CD4-positive, alpha-beta T cell treated with Interferon gamma for 1 hour (primary cell): ENCODE data around the gene GDF9.

ENCODE experiments used
- DNase-seq: peaks from one replicate; pipeline ENCODE4 v3.0.0-alpha.2; 2020

GDF9 gene

DNA sequence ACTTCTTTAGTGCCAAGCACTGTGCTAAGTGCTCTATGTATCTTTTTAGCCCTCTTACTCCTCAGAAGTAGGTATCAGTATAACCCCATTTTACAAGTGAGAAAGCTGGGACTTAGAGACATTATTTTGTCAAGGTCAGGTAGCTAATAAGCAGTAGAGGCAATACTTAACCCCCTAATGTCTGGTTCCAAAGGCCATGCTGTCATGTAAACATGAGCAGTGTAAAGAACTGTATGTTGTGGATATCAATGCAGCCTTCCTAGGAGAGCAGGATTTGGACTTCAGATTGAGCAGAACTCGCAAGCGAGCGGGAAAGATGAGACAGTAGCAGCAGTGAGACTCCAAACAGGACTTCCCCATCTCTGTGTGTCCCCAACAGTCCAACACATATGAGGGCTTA lies 32.2 kb downstream of the GDF9 start:
- no peak for DNase-seq

DNA sequence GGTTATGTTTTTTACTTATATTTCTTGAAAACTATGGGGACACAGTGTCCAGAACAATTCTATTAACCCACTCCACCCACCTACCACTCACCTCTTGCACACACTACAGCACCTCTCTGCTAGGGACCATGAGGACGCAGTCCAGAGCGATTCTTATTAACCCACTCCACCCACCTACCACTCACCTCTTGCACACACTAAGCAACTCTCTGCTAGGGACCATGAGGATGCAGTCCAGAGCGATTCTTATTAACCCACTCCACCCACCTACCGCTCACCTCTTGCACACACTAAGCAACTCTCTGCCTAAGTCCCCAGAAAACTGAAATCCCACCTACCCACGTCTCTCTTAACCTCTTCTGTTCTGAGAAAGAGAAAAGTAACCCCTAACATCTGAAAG lies 33.7 kb downstream of the GDF9 start:
- DNase-seq = no peak

DNA sequence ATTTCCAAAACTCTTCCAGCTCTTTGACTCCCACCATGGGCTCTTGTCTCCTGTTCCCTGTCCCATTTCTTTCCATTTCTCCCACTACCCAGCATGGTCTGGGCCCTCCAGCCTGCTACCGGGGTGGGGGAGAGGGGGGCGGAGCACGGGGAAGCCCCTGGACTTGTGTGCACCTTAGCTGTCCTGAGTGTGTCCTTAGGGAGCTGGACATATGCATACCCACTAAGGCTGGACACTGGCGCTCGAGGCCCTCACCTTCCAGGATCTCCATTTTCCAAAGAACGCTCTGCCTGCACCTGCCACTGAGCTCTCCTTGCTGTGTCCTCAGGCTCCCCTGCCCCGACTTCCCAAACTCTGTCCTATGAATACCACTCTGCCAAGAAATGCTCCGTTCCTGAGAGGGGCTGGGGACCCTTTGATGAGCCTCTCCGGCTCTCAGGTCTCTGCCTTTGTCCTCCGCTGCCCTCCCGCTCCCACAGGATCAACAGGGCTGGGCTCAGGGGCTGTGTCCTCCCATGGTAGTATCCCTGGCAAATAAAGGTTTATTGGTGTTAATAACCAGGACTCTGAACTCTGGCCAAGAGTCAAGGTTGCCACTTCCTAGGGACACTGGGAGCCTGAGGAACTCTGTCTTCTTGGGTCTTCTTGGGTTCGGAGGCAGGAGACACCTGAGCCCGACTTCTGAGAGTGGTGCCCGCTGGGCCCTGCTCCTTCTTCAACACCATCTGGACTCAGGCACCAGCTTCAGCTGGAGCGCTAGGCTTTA lies 35.0 kb downstream of the GDF9 start:
- DNase-seq = no peak

DNA sequence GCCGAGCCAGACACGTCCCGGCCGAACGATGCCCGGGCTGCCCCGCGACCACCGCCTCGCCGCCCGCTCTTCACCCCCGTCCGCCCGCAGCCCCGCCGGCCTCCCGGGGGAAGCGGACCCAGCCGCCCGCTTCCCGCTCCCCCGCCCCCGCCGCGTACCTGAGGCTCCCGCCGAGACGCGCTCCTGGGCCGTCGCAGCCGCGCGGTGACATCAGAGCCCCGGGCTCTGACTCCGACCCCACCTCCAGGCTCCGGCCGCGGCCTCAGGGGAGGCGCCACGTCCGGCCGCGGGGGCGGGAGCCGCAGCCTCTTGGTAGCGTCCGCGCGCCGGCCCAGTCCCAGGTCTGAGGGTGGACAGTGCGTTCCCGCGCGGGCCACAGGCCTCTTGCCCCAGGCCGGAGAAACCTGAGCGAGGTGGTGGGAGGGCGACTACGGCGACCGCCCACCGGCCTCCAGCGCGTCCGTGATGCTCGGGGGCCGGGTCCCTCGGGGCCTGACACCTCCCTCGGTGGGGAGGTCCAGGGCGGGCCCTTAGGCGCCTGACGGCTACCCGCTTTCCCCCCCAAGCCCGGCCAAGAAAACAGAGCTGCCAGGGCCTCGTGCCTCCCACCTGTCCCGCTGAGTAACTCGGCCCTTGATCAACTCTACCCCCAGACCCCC lies 35.7 kb downstream of the GDF9 start, which contains the start of gene SHROOM1:
TSS of gene SHROOM1 (minus strand) at position 212 of the 659 bp plus-strand sequence. CDS start 4,507 bp downstream, outside the sequence.
- no peak for DNase-seq

DNA sequence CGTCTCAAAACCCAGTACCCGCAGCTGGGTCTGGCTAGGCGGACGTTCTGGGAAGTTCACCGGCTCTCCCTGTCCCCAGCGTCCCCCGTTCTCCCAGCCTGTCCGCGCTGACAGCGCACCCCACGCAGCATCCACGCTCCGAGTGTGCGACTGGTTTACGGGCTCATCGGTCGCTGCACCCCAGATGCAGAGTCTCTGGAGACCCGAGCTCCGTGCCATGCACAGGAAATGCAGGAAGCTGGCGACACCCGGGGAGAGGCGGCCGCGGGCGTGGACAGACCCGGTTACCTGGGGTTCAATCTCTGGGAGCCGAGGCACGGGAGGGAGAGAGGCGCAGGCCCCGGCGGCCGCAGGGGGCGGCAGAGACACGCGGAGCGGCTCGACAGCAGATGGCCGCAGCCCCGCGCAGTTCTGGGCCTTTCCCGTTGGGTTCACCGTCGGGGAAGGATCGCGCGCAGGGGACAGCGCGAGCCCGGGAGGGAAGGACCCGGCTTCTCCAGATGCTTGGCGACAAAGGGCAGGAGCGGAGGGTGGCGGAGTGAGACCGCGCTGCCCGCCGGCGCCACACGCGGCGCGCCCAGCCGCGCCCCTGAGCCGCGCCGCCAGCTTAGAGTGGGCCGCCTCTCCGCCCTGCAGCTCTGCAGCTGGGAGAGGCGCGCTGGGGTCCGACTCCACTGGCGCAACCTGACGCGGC lies 36.4 kb downstream of the GDF9 start:
- DNase-seq = peak; percentile 68

DNA sequence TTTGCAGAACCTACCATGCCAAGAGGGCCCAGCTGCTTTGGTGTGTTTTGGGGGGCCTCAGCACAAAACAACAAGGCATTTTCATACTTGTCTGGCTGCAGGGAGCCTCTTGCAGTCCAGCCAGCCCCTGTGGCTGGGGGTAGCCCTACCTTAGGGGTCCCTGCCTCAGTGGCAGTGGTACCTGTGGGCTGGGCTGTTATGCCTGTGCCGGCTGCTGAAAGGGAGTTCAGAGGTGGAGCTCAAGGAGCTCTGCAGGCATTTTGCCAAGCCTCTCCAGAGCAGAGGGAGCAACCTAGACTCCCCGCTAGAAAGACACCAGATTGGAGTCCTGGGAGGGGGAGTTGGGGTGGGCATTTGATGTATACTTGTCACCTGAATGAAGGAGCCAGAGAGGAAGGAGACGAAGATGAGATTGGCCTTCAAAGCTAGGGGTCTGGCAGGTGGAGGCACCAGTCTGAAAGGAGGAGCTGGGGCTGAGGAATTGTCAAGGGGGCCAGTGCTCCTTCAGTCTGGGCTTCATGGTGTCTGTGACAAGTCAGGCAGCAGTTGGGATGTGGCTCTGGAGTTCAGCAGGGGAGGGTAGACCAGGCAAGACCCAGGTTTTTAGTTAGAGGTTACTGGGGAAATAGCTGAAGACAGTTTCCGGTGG lies 37.3 kb downstream of the GDF9 start:
- DNase-seq = no peak

DNA sequence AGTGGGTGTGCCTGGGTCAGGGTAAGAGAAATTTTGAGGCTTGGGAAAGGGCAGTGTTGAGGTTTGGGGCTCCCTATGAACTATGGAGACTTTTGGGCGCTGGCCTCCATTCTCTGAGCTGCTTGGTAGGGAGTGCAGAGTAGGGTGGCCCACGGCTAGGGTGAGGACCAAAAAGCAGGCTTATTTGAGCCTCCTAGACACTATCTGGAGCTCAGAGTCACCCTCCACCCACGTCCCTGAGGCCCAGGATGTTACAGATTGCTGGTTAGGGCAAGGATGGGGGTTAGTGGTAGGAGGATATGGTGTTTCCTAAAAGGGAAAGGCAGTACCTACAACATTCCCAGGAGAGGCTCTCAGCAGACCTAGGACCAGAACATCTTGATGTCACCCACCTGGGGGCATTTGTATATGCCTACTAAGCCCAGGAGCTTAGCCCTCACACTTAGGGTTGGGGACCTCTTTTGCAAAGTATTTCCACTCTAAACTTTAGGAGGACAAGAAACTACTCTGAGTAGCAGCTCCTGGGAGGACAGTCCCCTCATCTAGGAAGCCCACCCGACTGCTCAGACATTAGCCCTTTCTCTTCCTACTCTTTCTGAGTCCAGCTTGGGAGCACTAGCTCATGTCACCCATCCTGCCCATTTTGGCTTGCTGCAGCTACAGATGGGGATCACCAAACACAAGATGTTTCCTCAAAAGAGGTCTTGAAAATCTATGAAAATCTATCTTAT lies 38.2 kb downstream of the GDF9 start:
- DNase-seq = no peak

DNA sequence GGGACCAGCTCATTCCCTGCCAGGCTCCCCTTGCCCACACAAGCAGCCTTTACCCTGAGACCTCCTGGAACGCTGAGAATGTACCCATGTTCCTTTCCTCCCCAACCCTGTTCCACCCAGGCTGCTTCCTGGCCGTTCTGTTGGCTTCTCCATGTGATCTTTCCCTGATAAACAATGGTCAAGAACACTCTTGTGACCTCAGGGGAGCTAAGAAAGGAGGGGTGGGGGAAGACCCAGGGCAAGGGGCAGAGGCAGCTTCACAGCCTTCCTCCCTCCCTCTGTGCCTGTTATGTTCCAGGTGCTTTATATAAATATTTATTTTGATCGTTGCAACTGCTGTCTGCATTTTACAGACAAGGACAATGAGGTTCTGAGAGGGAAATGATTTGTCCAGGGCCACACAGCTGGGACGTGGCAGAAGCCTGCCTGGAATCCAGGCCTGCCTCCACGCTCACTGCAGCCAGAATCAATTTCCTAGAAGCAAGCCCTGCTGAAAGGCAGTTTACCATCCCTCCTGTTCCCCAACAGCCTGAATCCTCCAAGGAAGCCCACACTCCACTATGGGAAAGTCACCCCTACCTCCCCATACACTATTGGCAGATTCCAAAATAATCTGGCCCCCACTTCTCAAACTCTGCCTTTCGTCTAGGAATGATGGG lies 39.7 kb downstream of the GDF9 start:
- DNase-seq = no peak

DNA sequence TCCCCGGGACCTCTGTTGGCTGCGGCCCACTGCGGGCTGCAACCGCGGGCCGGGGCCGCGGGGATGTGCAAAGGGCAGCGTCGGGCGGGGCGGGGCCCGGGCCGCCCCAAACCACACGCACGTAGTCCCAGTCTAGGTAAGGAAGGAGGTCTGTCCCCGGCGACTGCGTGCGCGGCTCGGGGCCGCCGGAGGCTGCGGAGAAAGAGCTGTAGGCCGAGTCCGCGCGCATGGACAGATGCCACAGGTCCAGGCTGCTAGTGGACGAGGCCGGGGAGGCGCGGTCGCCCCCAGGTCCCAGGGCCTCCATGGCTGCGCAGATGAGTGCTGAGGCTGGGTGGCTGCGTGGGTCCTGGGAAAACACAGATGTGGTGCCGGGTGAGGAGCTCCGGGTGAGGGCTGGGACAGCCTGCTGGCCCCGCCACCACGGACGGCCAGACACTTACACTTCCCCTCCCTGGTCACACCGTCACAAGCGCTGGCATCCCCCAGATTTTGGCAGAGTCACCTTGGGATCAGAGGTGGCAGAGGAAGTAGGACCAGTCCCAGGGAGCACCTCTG lies 40.4 kb downstream of the GDF9 start:
- no peak for DNase-seq

DNA sequence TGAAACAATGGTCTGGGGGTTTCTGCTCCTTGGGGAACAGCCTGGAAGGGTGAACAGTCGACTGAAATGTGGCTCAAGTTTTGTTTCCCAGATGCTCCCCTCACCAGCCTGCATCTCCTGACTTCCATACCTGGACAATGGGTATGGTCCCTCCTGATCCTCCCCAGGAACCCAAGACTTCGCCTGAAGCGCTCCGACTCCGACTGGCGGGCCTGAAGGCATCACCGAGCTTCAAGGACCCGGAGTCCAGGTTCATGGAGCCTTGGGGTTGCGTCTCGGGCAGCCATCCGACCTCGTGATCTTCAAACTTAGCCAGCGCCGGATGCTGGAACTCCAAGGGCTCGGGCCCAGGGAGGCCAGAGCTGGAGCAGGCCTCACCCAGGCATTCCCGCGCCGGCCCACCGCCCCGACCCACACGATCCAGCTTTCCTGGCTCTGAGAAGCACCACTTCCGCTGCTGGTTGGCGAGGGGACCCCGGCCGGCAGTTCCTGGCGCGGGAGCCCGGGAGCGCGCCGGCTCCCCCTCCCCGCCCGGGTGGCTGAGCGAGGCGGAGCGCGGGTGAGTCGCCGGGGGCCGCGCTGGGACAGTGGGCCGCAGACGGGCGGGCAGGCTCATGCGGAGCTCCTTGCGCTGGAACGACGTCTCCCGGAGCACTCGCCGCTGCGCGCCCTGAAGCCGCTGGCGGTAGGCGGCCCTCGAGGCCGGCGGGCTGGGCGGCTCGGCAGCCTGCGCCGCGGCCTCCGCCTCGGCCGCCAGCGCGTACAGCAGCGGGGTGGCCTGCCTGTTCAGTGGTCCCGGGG lies 41.0 kb downstream of the GDF9 start:
- no peak for DNase-seq

DNA sequence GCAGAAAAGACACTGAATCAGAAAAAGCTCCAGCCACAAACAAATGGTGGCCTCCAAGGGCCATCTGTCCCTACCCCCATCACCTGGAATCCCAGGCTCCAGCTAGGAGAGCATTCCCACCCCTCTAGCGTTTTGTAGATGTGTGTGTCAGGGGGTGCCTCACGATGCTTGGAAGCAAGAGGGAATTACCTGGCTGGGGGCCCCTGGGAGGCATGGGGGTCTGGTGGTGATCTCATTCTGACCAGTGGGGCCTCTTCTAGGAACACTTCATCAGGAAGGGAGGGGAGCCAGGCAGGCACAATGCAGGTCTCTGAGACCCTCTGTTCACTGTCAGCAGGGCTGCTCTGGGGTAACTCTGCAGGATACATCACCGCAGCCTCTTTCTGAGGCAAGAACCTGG lies 41.8 kb downstream of the GDF9 start:
- DNase-seq = no peak

DNA sequence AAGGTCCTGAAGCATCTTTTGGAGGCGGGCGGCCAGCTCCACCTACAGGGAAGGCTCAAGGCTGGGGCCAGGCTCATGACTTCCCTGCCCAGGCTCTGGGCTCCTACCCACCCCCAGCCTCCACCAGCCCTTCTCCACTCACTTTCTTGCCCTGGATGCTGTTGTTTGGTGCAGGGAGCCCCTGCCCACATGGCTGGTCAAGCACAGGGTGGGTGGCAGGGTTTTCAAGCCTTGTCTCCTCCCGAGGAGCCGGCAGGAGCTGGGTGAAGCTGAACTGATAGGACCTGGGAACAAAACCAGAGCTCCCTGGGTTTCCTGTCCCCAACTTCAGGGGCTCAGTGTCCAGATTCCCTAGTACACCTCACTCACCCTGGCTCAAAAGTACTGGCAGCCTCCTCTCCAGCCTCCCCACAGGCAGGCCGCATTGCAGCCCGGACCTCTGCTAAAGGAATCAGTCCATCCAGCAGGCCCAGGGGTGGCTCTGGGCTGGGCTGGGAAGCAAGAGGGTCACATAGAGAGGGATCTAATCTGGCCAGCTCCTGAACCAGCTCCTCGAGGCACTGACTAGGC lies 42.7 kb downstream of the GDF9 start:
- no peak for DNase-seq

DNA sequence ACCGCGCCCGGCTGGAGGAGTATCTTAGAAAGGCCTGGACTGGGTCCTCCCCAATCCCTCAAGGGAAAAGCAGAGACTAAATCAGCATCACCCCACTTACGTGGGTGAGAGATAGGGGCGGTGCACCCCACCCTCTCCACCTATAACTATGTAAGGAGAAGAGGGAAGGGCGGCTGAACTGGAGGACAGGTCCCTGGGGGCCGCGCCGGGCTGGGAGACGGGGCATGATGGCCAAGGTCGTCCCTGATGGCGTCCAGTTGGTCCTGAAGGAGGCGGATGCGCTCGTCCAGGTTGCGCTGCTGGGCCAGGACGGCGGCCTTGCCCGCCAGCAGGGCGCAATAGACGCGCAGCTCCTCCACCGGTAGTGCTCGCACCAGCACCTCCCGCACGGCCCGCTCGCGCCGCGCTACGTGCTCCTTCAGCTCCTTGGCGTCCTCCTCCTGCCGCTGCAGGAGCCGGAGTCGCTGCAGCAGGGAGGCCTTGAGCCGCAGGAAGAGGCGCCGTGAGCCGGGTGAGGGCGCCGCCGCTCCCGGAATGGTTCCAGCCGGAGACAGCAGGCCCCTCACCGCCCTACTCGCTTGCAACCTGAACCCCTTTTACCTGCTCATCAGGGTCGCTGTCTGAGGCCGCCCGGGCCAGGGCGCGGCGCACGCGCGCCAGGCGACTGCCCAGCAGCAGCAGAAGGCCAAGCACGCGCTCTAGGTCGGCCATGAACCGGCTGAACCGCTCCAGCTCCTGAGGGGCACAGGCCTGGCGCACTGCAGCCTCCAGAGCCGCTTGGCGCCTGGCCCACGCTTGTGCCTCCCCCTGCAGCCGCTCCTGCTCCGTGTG lies 43.4 kb downstream of the GDF9 start:
- DNase-seq = no peak

DNA sequence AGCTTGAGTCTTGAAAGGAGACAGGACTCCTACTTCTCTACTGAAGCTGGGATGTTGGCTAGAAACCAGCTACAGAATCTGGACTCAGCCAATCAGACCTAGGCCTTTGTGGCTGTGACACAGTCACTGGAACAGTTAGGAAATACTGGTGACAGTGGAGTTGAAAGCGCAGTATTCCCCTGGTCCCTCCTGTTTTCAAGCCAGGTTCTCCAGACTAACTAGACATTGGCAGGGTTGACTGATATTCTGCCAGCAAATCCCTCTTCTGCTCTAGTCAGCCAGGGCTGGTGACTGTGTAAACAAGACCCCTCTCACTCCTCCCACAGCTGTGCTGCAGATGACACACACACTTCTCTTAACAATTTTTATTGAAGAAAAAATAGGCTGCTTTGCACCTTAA lies 44.5 kb downstream of the GDF9 start:
- no peak for DNase-seq

DNA sequence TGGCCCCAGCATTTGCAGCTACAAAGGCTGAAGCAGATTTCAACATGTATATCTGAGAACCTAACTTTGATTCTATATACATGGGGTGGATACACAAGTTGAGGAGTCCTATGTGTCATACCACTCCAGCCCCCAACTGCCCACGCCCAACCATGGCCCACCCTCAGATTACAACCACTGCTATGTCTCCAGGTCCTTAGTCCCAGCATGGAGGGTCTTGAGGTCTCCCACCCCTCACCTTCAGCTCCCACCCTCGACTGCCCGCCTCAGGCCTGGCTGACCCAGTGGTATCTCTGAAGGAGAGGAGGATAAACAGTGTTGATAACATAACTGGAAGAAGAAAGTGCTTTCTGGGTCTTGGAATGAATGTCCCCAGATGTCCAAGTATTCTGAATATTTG lies 44.9 kb downstream of the GDF9 start:
- no peak for DNase-seq

DNA sequence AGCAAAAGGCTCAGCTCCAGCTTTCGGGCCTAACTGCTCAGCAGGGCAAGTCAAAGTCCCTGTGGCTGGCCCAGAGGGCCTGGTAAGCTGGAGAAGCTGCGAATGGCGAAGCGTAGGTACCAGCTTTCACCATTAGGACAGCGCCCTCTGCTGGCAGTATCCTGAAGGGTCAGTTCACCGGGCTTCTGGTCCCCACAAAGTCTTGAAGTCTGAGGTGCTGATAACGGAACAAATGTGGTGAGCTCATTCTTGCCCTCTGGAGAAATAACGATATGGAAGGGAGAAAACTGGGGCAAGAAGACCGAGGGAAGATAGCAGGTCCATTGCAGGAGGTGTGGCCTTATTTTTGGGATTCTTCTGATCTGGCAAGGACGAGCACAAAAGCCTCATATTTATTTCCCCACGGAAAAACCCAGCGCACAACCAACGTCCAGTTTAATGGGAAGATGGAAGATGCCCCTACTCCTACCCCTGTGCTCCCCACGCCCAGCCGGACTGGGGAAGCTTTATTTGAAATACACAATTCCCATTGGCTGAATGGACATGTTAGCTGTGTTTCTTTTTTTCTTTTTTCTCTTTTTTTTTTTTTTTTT lies 46.0 kb downstream of the GDF9 start:
- DNase-seq = peak; percentile 83

DNA sequence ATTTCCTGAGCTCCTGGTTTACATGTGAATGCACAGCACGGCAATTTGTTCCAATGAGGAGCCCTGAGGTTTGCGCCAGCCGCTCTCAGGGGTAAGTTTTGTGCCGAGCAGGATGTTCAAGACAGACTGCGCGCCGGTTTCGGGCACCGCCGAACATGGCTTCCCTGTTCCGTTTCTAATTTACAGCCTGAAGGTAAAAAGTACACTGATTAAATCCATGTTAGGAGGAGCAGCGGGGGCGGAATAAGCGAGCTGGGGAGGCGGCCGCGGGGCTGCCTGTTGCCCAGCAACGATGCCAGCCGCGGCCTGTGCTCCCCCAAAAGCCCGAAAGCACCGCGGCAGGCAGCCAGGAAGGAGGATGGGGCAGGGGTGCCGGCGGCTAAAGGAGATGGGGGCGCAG lies 46.8 kb downstream of the GDF9 start:
- DNase-seq = no peak

DNA sequence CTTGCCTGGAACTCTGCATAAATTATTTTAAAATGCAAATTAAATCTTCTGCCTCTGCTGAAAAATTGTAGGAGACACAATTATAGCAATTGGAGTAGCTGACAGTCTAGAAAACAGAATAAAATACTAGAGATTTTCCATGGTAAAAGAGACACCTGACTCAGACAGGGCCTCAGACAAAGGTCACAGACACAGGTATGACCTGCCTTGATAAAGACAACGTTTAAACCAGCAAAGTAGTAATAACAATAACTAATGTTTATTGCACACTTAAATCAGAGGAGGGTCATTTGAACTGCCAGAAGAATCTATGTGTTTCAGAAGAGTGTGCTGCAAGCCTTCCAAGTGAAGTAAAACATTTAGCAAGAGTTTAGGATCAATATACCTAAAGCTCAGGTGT lies 49.3 kb downstream of the GDF9 start:
- DNase-seq = no peak

DNA sequence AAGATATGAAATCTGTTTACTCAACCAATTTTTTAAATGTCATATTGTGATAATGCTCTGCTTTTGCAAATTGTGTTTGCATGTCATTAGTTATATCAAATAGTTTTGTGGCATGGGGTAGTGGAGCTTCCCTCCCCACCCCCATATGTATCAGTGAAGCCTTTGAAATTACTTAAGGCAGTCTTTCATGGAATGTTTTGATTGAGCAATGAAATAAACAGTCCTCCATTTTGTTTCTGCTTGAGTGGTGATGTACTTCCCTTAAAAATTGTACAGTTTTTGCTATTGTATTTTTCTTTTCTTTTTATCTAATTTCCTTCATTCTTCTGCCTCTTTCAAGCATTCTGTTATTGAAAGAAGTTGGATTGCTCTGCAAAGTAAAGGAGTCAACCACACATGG lies 49.7 kb downstream of the GDF9 start:
- DNase-seq = no peak
